Ectodermal cell (in vitro differentiated cells): ENCODE measurements around the gene STX5.
"Not testable (repeated sequence)": the region's sequence is repeated elsewhere in the genome, so short reads cannot be mapped to it uniquely, and the experiment has no call there.

Source experiments
- H3K27ac ChIP-seq: 2 replicates; pipeline ENCODE4 v1.7.0; 2013; ENCODE audit warnings: mild to moderate bottlenecking, low read depth, low read length; ENCODE audit not compliant: insufficient read depth, poor library complexity, severe bottlenecking
- H3K27me3 ChIP-seq: 2 replicates; pipeline ENCODE4 v1.7.0; 2013; ENCODE audit warnings: mild to moderate bottlenecking, low read length; ENCODE audit not compliant: insufficient read depth, control insufficient read depth, poor library complexity, severe bottlenecking
- H3K36me3 ChIP-seq: one replicate; pipeline ENCODE4 v1.7.0; 2013; ENCODE audit warnings: low read length; ENCODE audit not compliant: control insufficient read depth, insufficient read depth
- H3K4me1 ChIP-seq: one replicate; pipeline ENCODE4 v1.7.0; 2013; ENCODE audit warnings: low read length; ENCODE audit not compliant: control insufficient read depth, insufficient read depth
- H3K4me3 ChIP-seq: 2 replicates; pipeline ENCODE4 v1.7.0; 2013; ENCODE audit warnings: low read depth, low read length, control low read depth; ENCODE audit not compliant: insufficient read depth
- H3K9me3 ChIP-seq: 2 replicates; pipeline ENCODE4 v1.7.0; 2013; ENCODE audit warnings: mild to moderate bottlenecking, low read length, moderate library complexity; ENCODE audit not compliant: control insufficient read depth
- WGBS, 2 experiments: methylation state at CpG; one replicate each; pipeline ENCODE4 v1.1.7; 2013; ENCODE audit warnings: missing lambda C conversion rate in 2 of 2; 5-methylcytosine and 5-hydroxymethylcytosine counted together

STX5 gene

GRCh38 chr11:62782753-62783152 lies 49.1 kb downstream of the STX5 start:
- peaks cover 3% of the 10 kb centered on the region for H3K4me1 ChIP-seq
- H3K9me3 ChIP-seq: no peaks in the 10 kb centered on the region
- no peaks in the 10 kb centered on the region for H3K27me3 ChIP-seq
- WGBS, 2 experiments: 94 to 97% methylated on average over 7 of the region's 7 CpGs
- H3K27ac ChIP-seq: no peak overlapping the region
- peaks cover 23% of the 10 kb centered on the region for H3K36me3 ChIP-seq
- no peak overlapping the region for H3K4me3 ChIP-seq

- H3K4me1 ChIP-seq: no peaks in the 10 kb centered on the region
- no peak overlapping the region for H3K4me3 ChIP-seq
- 93 to 94% methylated on average over 3 of the region's 3 CpGs for WGBS, 2 experiments
- no peaks in the 10 kb centered on the region for H3K9me3 ChIP-seq
- no peak overlapping the region for H3K27ac ChIP-seq
- peaks cover 39% of the 10 kb centered on the region for H3K36me3 ChIP-seq
- no peaks in the 10 kb centered on the region for H3K27me3 ChIP-seq
These were observed 53.4 kb downstream of the STX5 start for GRCh38 chr11:62778441-62778840.

- 95 to 96% methylated on average over 2 of the region's 2 CpGs for WGBS, 2 experiments
- Histone ChIP-seq H3K4me3 (no peak overlapping the region), H3K9me3 (no peaks in the 10 kb centered on the region), H3K27ac (no peak overlapping the region), H3K36me3 (peaks cover 34% of the 10 kb centered on the region), H3K27me3 (no peaks in the 10 kb centered on the region), H3K4me1 (no peaks in the 10 kb centered on the region)
These were observed 54.5 kb downstream of the STX5 start for GRCh38 chr11:62777389-62777788.

- Histone ChIP-seq H3K4me3 (no peak overlapping the region), H3K36me3 (peaks cover 26% of the 10 kb centered on the region), H3K27ac (no peak overlapping the region), H3K27me3 (no peaks in the 10 kb centered on the region), H3K4me1 (peaks cover 3% of the 10 kb centered on the region), H3K9me3 (no peaks in the 10 kb centered on the region)
- 96 to 97% methylated on average over 17 of the region's 17 CpGs for WGBS, 2 experiments
These were observed 56.2 kb downstream of the STX5 start for GRCh38 chr11:62775646-62776045.

- peaks cover 10% of the 10 kb centered on the region for H3K4me1 ChIP-seq
- peaks cover 26% of the 10 kb centered on the region for H3K36me3 ChIP-seq
- no peak overlapping the region for H3K27ac ChIP-seq
- 94 to 96% methylated on average over 6 of the region's 6 CpGs for WGBS, 2 experiments
- no peaks in the 10 kb centered on the region for H3K27me3 ChIP-seq
- no peak overlapping the region for H3K4me3 ChIP-seq
- H3K9me3 ChIP-seq: no peaks in the 10 kb centered on the region
These were observed 57.4 kb downstream of the STX5 start for GRCh38 chr11:62774407-62774806.

- Histone ChIP-seq H3K4me1 (peaks cover 10% of the 10 kb centered on the region), H3K27ac (peak within 1 kb of the TSS; percentile 89), H3K4me3 (peak within 1 kb of the TSS; percentile 83), H3K36me3 (peaks cover 14% of the 10 kb centered on the region), H3K9me3 (no peaks in the 10 kb centered on the region), H3K27me3 (no peaks in the 10 kb centered on the region)
- WGBS, 2 experiments: 1 to 2% methylated on average over 59 to 60 of the region's 60 CpGs
These were observed 60.5 kb downstream of the STX5 start, which contains the start of gene TAF6L for GRCh38 chr11:62771144-62772021. Gene TAF6L, plus strand, starts transcription at chr11:62771396. Its CDS starts 4,388 bp downstream, at chr11:62775784.

GRCh38 chr11:62770778-62771143 lies 61.1 kb downstream of the STX5 start:
- Histone ChIP-seq H3K27me3 (no peaks in the 10 kb centered on the region), H3K9me3 (no peaks in the 10 kb centered on the region), H3K27ac (peak overlapping the region; percentile 89), H3K4me1 (peaks cover 10% of the 10 kb centered on the region), H3K4me3 (peak overlapping the region; percentile 83), H3K36me3 (peaks cover 13% of the 10 kb centered on the region)
- 14 to 15% methylated on average over 18 of the region's 18 CpGs for WGBS, 2 experiments

GRCh38 chr11:62760867-62761227 lies 71.0 kb downstream of the STX5 start:
- H3K4me1 ChIP-seq, H3K27ac ChIP-seq, H3K36me3 ChIP-seq, H3K27me3 ChIP-seq, H3K4me3 ChIP-seq, H3K9me3 ChIP-seq: not testable (repeated sequence)
- WGBS, 2 experiments: 44 to 48% methylated on average over 8 of the region's 9 CpGs

GRCh38 chr11:62757846-62758788 lies 73.7 kb downstream of the STX5 start:
- no peak overlapping the region for H3K4me3 ChIP-seq
- H3K9me3 ChIP-seq: no peaks in the 10 kb centered on the region
- peaks cover 9% of the 10 kb centered on the region for H3K4me1 ChIP-seq
- WGBS, 2 experiments: 57 to 58% methylated on average over 7 to 8 of the region's 9 CpGs
- H3K36me3 ChIP-seq: no peaks in the 10 kb centered on the region
- no peak overlapping the region for H3K27ac ChIP-seq
- H3K27me3 ChIP-seq: no peaks in the 10 kb centered on the region
